ENCODE data around the gene GSTM3.

DNA sequence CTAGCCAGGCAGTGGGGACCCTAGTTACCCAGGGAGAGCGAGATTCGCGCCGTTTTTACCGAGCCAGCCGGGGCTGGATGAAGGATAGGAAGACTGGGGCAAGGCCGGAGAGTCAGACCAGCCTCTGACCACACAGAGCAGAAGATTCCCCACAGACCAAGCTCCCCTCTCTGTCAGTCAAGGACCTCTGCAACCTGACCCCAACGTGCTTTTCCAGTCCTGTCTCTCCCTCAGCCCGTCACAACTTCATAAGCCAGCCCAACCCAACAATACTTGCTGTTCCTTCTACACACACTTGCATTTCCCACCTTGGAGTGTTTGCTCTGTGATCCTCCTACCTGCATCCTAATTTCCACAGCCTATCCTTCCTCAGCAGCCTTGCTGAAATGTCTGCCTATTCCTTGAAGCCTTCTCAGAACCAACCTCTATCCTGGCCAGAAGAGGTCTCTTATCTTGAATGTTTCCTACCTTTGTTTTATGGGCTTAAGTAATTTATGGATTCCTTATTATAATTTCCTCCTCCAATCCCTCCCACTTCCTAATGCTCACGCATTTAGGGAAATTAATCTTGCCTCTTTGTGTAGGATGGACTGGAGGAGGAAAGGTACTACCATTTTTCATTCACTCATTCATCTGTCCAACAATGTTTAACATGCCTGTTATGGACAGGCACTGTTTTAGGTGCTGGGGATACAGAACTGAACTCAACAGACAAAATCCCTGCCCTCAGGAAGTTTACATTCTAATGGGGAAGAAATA, at the start of gene GSTM3:
- TF ChIP-seq, protein P1, sequence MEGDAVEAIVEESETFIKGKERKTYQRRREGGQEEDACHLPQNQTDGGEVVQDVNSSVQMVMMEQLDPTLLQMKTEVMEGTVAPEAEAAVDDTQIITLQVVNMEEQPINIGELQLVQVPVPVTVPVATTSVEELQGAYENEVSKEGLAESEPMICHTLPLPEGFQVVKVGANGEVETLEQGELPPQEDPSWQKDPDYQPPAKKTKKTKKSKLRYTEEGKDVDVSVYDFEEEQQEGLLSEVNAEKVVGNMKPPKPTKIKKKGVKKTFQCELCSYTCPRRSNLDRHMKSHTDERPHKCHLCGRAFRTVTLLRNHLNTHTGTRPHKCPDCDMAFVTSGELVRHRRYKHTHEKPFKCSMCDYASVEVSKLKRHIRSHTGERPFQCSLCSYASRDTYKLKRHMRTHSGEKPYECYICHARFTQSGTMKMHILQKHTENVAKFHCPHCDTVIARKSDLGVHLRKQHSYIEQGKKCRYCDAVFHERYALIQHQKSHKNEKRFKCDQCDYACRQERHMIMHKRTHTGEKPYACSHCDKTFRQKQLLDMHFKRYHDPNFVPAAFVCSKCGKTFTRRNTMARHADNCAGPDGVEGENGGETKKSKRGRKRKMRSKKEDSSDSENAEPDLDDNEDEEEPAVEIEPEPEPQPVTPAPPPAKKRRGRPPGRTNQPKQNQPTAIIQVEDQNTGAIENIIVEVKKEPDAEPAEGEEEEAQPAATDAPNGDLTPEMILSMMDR (IDR thresholded peaks at IDR 0.05): no peak
- TF ChIP-seq POLR2A (IDR thresholded peaks at IDR 0.05): no peak

Data from lower leg skin (tissue), 3 donors.